Body of pancreas (tissue), 4 donors: ENCODE results near the gene SKOR1.

Experiments used
- CTCF ChIP-seq, 7 experiments: fragments of 450-650 bp in 4 of 7; fragments of 200-600 bp in 3 of 7; sonication (generic) in 3 of 7; IDR thresholded peaks; one replicate each; pipeline ENCODE4 v1.5.1; 2016 to 2019; ENCODE audit warnings: antibody characterized with exemption in 7 of 7
- POLR2A ChIP-seq, 3 donors: fragments of 450-650 bp; IDR thresholded peaks; one replicate each; pipeline ENCODE4 v1.6.1; 2016; ENCODE audit warnings: antibody characterized with exemption in 3 of 3, mild to moderate bottlenecking in 2 of 3

- TF ChIP-seq CTCF (IDR thresholded peaks at IDR 0.05) = no peak
- no peak for TF ChIP-seq POLR2A (IDR thresholded peaks at IDR 0.05)
Observed at GRCh38 chr15:67807141-67807540, 18.2 kb upstream of the SKOR1 start.
